HUES6 (cell line): ENCODE data around the gene PCSK4.
"Not testable (repeated sequence)": the region's sequence is repeated elsewhere in the genome, so short reads cannot be mapped to it uniquely, and the experiment has no call there.

Source experiments
- H3K27ac ChIP-seq: 2 replicates; pipeline ENCODE4 v1.7.0; 2013; ENCODE audit warnings: low read depth, mild to moderate bottlenecking, low read length, inconsistent platforms
- H3K27me3 ChIP-seq: 2 replicates; pipeline ENCODE4 v1.6.1; 2013; ENCODE audit warnings: low read length; ENCODE audit not compliant: control insufficient read depth, insufficient read depth
- H3K36me3 ChIP-seq: 2 replicates; pipeline ENCODE4 v1.6.1; 2013; ENCODE audit warnings: low read length; ENCODE audit not compliant: control insufficient read depth, insufficient read depth
- H3K4me1 ChIP-seq: 2 replicates; pipeline ENCODE4 v1.6.1; 2013; ENCODE audit warnings: low read length; ENCODE audit not compliant: control insufficient read depth, insufficient read depth
- H3K4me3 ChIP-seq: 2 replicates; pipeline ENCODE4 v1.5.1; 2013; ENCODE audit warnings: low read depth, low read length
- H3K9ac ChIP-seq: one replicate; pipeline ENCODE4 v1.6.1; 2013; ENCODE audit warnings: mild to moderate bottlenecking, low read length
- H3K9me3 ChIP-seq: 2 replicates; pipeline ENCODE4 v1.6.1; 2013; ENCODE audit warnings: low read depth, low read length; ENCODE audit not compliant: control insufficient read depth, insufficient read depth

Gene PCSK4

DNA sequence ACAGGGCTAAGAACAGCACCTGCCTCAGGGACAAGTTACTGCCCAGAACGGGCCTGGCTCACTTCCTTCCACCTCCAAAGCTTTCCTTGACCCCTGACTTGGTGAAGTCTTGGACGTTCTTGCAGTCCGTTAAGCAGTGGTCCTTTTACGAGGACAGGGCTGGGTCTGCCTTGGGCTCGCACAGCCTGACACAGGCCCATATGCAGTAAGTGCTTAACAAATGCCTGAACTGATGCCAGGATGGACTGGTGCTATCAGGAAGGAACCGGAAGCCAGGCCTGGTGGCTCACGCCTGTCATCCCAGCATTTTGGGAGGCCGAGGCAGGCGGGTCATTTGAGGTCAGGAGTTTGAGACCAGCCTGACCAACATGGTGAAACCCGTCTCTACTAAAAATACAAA is 31.9 kb upstream of the PCSK4 start:
- Histone ChIP-seq H3K27me3 (peaks cover 72% of the 10 kb centered on the region), H3K36me3 (no peaks in the 10 kb centered on the region), H3K4me3 (no peak overlapping the region), H3K9me3 (no peaks in the 10 kb centered on the region), H3K27ac (no peak overlapping the region), H3K4me1 (peaks cover 4% of the 10 kb centered on the region; the same call in 1 of the 2 replicates), H3K9ac (no peak overlapping the region)

DNA sequence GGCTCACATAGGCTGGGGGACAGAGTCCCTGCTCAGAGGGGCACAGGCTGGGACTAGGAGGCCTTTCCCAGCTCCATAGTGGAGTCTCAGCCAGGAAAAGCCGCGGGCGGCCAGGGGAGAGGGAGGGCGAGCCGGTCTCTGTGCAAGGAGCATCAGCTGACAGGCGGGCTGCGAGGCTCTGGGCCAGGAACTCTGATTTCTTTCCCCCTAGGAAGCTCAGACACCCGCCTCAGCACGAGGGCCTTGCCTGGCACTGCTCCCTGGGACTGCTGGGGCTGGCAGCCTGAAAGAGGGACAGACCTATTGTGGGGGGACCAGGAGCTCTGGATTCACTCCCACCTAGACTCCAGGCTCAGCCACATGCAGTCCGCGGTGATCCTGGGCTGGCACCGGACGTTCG is 31.5 kb upstream of the PCSK4 start:
- Histone ChIP-seq H3K36me3 (no peaks in the 10 kb centered on the region), H3K27me3 (peaks cover 70% of the 10 kb centered on the region), H3K9ac (no peak overlapping the region), H3K4me3 (no peak overlapping the region), H3K9me3 (no peaks in the 10 kb centered on the region), H3K4me1 (peaks cover 4% of the 10 kb centered on the region; the same call in 1 of the 2 replicates), H3K27ac (no peak overlapping the region)

DNA sequence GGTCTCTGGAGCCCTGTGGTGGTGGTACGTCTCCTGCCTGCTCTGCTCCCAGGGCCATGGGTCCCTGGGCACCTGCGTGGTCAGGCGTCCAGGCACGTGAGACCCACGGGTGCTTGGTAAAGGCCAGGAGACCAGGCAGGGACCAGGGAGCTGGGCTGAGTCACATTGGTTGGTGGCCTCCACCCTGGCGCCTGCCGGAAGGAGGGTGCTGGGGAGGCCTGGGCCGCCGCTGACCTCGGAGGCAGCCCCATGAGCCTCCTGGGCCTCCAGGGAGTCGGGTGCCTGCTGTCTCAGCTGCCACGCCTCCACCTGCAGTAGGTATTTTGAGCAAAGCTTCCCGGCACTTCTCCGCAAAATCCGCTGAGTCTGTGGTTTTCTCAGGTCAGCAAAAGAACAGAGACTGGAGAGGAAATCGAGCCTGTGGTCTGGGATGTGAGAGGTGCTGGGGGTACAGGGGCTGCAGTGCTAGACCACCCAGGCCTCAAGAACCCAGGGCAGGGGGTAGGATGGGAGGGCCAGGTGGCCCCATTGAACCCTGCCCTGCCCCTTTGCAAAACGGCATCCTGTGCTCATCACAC is 30.1 kb upstream of the PCSK4 start:
- Histone ChIP-seq H3K4me1 (peaks cover 4% of the 10 kb centered on the region; the same call in 1 of the 2 replicates), H3K9me3 (no peaks in the 10 kb centered on the region), H3K27me3 (peaks cover 67% of the 10 kb centered on the region), H3K27ac (no peak overlapping the region), H3K4me3 (no peak overlapping the region), H3K36me3 (no peaks in the 10 kb centered on the region), H3K9ac (no peak overlapping the region)

DNA sequence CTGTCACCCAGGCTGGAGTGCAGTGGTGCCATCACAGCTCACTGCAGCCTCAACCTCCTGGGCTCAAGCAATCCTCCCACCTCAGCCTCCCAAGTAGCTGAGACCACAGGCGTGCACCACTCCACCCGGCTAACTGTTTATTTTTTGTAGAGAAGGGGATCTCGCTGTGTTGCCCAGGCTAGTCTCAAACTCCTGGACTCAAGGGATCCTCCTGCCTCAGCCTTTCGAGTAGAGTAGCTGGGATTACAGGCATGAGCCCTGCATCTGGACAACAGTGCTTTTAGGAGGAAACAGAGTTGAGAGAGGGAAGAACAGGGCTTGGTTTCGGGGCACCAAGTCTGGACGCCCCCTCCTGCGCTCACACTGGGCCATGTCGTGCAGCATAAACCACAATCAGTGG is 29.7 kb upstream of the PCSK4 start:
- H3K9me3 ChIP-seq, H3K36me3 ChIP-seq, H3K4me1 ChIP-seq, H3K27ac ChIP-seq, H3K4me3 ChIP-seq, H3K9ac ChIP-seq: not testable (repeated sequence)
- H3K27me3 ChIP-seq = peaks cover 67% of the 10 kb centered on the region

DNA sequence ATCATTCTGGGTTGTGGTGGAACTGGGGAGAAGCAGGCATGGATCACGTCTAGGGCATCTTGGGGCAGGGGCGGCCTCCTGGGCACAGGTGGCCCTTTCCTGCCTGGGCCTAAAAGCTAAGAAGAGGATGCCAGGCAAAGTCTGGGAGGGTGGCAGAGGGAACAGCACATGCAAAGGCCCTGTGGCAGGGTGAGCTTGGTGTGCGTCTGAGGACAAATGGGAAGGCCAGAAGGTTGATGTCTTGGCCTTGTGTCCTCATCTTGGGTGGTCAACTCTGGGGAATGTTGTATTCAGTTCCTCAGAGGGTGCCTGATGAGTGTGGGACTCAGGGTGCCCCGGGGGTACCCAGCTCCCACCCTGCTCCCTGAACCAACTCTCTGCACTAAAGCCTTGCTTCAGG is 28.3 kb upstream of the PCSK4 start:
- no peak overlapping the region for H3K4me3 ChIP-seq
- no peak overlapping the region for H3K9ac ChIP-seq
- H3K27ac ChIP-seq = no peak overlapping the region
- H3K9me3 ChIP-seq = no peaks in the 10 kb centered on the region
- H3K27me3 ChIP-seq = peaks cover 61% of the 10 kb centered on the region
- no peaks in the 10 kb centered on the region for H3K4me1 ChIP-seq
- no peaks in the 10 kb centered on the region for H3K36me3 ChIP-seq

DNA sequence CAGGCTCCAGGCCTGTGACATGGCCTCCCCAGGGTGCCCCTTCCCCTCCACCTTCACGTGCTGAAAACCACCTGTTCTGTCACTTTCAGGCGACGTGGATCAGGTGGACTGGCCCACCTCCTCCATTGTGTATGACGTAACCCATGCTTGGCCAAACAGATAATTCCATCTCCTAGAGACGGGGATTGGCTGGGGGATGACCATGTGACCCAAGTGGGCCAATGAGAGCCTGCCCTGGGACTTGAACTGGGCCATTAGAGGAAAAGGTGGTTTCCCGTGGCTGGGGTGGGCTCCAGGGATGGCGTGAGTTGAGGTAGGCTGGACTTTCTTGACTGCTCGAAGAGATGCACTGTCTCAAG is 26.2 kb upstream of the PCSK4 start:
- Histone ChIP-seq H3K9ac (no peak overlapping the region), H3K36me3 (no peaks in the 10 kb centered on the region), H3K9me3 (no peaks in the 10 kb centered on the region), H3K27me3 (peaks cover 55% of the 10 kb centered on the region), H3K4me3 (no peak overlapping the region), H3K4me1 (no peaks in the 10 kb centered on the region), H3K27ac (no peak overlapping the region)

DNA sequence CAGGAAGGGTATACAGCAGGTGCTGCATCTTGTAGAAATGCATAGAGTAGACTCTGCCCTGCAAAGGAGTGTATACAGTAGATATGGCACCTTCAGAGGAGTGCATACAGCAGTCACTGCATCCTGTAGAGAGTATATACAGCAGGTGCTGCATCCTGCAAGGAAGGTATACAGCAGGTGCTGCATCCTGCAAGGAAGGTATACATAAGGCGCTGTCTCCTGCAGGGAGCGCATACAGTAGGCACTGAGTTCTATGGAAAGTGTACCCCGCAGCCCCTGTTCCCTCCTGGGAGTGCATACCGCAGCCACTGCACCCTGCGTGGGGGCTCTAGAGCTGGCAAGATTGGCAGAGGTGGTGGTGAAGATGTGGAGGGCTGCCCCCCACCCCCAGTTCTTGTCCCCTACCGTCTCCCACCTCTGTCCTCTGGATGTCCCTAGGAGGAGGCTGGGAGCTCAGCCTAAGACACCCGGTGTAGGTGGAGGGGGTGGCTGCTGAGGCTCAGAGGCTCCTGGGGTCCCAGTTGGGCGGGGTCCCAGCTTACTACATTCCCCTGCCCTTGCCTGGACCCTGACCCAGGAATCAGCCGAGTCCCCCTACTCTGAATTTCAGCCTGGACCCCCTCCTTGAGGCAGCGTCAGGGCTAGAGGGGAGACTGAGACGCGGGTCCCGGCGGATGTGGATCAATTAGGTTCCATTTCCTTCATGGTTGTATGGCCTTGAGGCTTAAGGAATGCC is 25.0 kb upstream of the PCSK4 start:
- Histone ChIP-seq H3K36me3 (no peaks in the 10 kb centered on the region), H3K27me3 (peaks cover 58% of the 10 kb centered on the region), H3K9me3 (no peaks in the 10 kb centered on the region), H3K9ac (no peak overlapping the region), H3K4me3 (no peak overlapping the region), H3K27ac (no peak overlapping the region), H3K4me1 (peaks cover 3% of the 10 kb centered on the region; the same call in 1 of the 2 replicates)

DNA sequence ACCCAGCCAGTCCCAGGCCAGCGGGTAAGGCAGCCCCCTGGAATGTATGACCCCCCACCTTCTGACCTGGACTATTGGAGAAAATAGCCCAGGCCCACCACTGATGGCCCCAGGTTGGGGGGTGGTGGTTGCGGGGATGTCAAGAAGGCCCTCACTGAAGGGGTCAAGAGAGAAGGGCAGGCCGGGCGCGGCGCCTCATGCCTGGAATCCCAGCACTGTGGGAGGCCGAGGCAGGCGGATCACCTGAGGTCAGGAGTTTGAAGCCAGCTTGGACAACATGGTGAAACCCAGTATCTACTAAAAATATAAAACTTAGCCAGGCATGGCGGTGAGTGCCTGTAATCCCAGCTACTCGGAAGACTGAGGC is 24.1 kb upstream of the PCSK4 start:
- Histone ChIP-seq H3K27ac (no peak overlapping the region), H3K9me3 (no peaks in the 10 kb centered on the region), H3K4me3 (no peak overlapping the region), H3K9ac (no peak overlapping the region), H3K27me3 (peaks cover 62% of the 10 kb centered on the region), H3K4me1 (peaks cover 3% of the 10 kb centered on the region; the same call in 1 of the 2 replicates), H3K36me3 (no peaks in the 10 kb centered on the region)

DNA sequence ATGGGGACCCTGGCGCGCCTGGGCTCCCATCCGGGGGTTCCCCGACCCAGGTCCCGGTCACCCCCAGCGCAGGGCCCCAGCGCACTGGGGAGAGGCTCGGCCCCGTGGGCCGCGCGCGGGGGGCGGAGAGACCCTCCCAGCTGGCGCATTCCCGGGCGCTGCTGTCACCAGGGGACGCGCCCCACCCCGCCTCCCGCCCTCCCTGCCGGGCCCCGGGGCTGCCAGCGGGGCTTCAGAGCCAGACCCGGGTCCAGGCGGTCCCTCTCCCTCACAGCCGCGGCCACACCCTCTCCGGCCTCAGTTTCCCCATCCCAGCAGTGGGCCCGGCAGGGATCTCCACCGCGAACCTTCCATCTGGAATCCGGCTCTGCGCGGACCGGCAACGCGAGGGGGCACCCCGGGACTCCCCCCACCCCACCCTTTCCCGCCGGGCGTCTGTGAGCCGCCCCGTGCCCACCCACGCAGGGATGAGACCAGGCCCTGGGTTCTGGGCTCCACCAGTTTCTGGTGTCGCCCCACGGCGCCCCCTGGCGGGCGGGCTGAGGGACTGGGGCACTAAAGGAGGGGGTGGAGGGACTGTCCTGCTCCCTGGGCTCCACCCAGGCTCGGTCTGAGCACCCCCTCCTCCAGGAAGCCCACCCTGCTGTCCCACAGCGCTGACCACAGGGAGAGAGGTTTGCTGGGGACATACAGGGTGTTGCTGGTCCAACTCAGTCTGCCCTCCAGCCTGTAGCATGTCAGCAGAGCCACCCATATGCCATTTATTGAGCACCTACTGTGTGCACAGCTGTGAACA is 23.5 kb upstream of the PCSK4 start:
- Histone ChIP-seq H3K27me3 (peaks cover 62% of the 10 kb centered on the region), H3K4me3 (peak overlapping the region; percentile 52), H3K9ac (no peak overlapping the region), H3K4me1 (peaks cover 3% of the 10 kb centered on the region; the same call in 1 of the 2 replicates), H3K36me3 (no peaks in the 10 kb centered on the region), H3K9me3 (no peaks in the 10 kb centered on the region), H3K27ac (no peak overlapping the region)

DNA sequence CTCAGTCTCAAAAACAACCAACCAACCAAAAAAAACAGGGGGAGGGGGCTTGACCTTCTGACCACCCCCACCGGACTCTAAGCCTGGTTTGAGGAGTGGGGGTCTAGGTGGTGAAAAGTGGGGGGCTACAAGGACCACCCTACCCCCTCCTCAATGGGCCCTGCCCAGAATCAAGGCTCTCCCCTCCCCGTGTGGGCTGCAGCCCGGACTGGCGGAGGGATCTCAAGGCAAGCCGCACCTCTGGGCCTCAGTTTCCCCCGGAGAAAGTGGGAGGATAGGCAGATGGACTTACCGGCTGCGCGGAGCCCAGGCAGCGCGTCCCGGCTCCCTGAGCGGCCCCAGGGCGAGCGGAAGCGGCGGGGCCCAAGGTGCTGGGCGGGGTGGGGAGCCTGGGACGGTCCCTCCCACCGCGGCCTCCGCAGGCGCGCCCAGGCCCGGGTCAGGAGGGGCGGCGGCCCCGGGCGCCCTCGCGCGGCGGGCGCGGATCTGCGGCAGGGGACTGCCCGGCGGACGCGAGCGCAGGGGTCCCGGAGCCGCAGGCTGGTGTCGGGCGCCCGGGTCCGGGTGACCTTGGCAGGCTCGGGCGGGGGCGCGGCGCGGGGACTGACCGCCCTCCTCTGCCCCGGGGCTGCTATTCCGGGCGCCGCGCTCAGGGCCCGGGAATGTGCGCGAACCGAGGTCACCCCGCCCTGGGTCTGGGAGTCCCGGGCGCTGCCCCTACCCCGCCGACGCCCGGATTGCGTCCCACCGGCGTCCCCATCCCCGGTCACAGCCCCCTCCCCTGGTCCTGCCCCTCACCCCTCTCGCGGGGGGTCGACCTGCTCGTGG is 22.7 kb upstream of the PCSK4 start, which contains the start of gene ADAMTSL5:
ADAMTSL5 (minus strand) TSS at position 349 of the 828 bp plus-strand sequence. CDS start 2,076 bp downstream, outside the sequence.
- Histone ChIP-seq H3K9ac (no peak within 1 kb of the TSS), H3K27me3 (peaks cover 56% of the 10 kb centered on the region), H3K4me1 (peaks cover 3% of the 10 kb centered on the region; the same call in 1 of the 2 replicates), H3K4me3 (peak within 1 kb of the TSS; percentile 52), H3K27ac (no peak within 1 kb of the TSS), H3K36me3 (no peaks in the 10 kb centered on the region), H3K9me3 (no peaks in the 10 kb centered on the region)
